Stomach (tissue), 4 donors: ENCODE data around the gene VAV2.

Experiments used
- EP300 ChIP-seq: sonication (generic); formaldehyde crosslinking; IDR thresholded peaks from one replicate; pipeline ENCODE4 v1.6.1; 2017; ENCODE audit warnings: antibody characterized with exemption
- POLR2A ChIP-seq, 4 donors: fragments of 450-650 bp; IDR thresholded peaks; one replicate each; pipeline ENCODE4 v1.6.1; 2016; ENCODE audit warnings: antibody characterized with exemption in 4 of 4, control low read depth in 2 of 4, mild to moderate bottlenecking in 1 of 4, moderate library complexity in 1 of 4
- TF ChIP-seq, protein P1 (sequence below), 7 experiments: fragments of 450-650 bp in 4 of 7; fragments of 200-600 bp in 3 of 7; sonication (generic) in 3 of 7; IDR thresholded peaks; one replicate each; pipeline ENCODE4 v1.5.1; 2016 to 2019; ENCODE audit warnings: antibody characterized with exemption in 7 of 7, control low read depth in 2 of 7, mild to moderate bottlenecking in 1 of 7

DNA sequence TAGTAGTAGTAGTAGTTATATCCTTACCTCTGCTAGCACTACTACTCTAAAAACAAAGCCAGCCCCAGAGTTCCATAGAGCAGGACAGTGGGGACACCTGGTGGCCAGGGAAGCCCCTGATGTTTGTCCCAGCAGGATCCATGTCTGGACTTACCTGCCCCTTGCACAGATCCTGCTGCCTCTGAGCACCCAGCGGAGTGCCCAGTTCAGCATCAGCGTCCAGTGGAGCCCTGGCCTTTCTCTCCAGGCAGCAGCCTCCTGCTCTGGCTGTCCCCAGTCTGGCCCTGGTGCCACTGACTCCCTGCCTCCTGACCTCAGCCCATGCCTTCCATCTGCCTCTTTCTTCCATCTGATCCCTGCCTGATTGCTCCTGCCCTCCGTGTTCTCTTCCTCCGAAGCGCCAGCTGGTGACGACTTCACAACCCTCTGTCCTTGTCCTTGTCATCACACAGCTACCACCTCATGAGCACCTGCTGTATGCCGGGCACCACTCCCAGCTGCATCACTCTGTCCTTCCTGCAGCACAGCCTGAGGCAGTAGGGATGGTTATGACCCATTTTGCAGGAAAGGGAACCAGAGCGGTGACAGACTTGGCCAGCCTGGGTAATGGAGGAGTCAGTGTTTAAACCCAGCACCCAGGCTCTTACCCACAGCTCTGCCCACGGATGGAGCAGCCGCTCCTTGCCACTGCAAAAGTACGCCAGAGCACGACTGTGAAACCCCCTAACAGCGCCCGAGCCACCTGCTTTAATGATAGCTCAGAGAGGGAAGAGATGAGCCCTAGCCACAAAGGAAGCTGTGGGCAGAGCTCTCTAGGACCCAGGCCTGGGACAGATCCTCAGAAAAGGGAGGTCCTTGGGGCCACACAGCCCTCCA, 265.5 kb downstream of the VAV2 start:
- TF ChIP-seq POLR2A (IDR thresholded peaks at IDR 0.05) (no peak), EP300 (no peak)
- TF ChIP-seq, protein P1, sequence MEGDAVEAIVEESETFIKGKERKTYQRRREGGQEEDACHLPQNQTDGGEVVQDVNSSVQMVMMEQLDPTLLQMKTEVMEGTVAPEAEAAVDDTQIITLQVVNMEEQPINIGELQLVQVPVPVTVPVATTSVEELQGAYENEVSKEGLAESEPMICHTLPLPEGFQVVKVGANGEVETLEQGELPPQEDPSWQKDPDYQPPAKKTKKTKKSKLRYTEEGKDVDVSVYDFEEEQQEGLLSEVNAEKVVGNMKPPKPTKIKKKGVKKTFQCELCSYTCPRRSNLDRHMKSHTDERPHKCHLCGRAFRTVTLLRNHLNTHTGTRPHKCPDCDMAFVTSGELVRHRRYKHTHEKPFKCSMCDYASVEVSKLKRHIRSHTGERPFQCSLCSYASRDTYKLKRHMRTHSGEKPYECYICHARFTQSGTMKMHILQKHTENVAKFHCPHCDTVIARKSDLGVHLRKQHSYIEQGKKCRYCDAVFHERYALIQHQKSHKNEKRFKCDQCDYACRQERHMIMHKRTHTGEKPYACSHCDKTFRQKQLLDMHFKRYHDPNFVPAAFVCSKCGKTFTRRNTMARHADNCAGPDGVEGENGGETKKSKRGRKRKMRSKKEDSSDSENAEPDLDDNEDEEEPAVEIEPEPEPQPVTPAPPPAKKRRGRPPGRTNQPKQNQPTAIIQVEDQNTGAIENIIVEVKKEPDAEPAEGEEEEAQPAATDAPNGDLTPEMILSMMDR (IDR thresholded peaks at IDR 0.05): peak in 4 of 7 experiments; percentile 16 to 52 (median 28)
